H1 (cell line): ENCODE data around the gene MYO9B. TPM values are rescaled to one million over a fixed set of nuclear protein-coding genes. Genes with fewer than 3 reads are reported as not detected.

Experiments used
- CTCF ChIA-PET: fragments of 300-600 bp; sonication (Branson Sonifier 250); formaldehyde crosslinking; loops from one replicate; lab custom pipeline; 2021; ENCODE audit not compliant: partially characterized antibody; lab: Charles Lee
- POLR2A ChIA-PET: fragments of 300-600 bp; sonication (Branson Sonifier 250); formaldehyde crosslinking; loops from one replicate; lab custom pipeline; 2021; ENCODE audit warnings: inconsistent platforms; ENCODE audit not compliant: partially characterized antibody; lab: Charles Lee
- DNase-seq, 2 experiments: peaks; one replicate each; pipeline versions ENCODE4 v3.0.0 to v3.0.0-alpha.2; 2010 to 2022; ENCODE audit warnings: low spot score in 2 of 2, low read depth in 1 of 2, mixed read lengths in 1 of 2
- FAIRE-seq: peaks from 2 replicates; lab custom pipeline; 2011; peaks lifted over from hg19 to GRCh38; lab: Jason Lieb, UNC
- H2AFZ ChIP-seq: 2 replicates; pipeline ENCODE4 v1.8.1; 2012; ENCODE audit warnings: low read length, inconsistent platforms
- H2AK5ac ChIP-seq: 2 replicates; pipeline ENCODE4 v1.6.1; 2013; ENCODE audit warnings: low read depth, low read length
- H2BK120ac ChIP-seq: replicated peaks from 2 replicates; pipeline ENCODE3; 2013; ENCODE audit warnings: low read depth, low read length, inconsistent platforms
- H2BK12ac ChIP-seq: 2 replicates; pipeline ENCODE4 v1.6.1; 2013; ENCODE audit warnings: low read depth, low read length
- H2BK15ac ChIP-seq: 2 replicates; pipeline ENCODE4 v1.6.1; 2013; ENCODE audit warnings: low read length
- H2BK20ac ChIP-seq: 2 replicates; pipeline ENCODE4 v1.6.1; 2013; ENCODE audit warnings: low read length
- H2BK5ac ChIP-seq: 2 replicates; pipeline ENCODE4 v1.6.1; 2013; ENCODE audit warnings: low read depth, low read length
- H3K14ac ChIP-seq: 2 replicates; pipeline ENCODE4 v1.6.1; 2013; ENCODE audit warnings: inconsistent platforms; ENCODE audit not compliant: insufficient read length
- H3K18ac ChIP-seq: 2 replicates; pipeline ENCODE4 v1.6.1; 2013; ENCODE audit warnings: low read length; ENCODE audit errors: extremely low read depth
- H3K23ac ChIP-seq: 2 replicates; pipeline ENCODE4 v1.6.1; 2013; ENCODE audit warnings: inconsistent platforms; ENCODE audit not compliant: insufficient read length
- H3K23me2 ChIP-seq: 2 replicates; pipeline ENCODE4 v1.6.1; 2013; ENCODE audit warnings: low read depth, low read length
- H3K27ac ChIP-seq: 2 replicates; pipeline ENCODE4 v1.6.1; 2011; ENCODE audit warnings: low read depth, low read length, inconsistent platforms
- H3K27me3 ChIP-seq, 4 experiments: replicated peaks in 1 of 4; 1 replicate in 1 of 4; 2 replicates in 3 of 4; pipeline versions ENCODE4 v1.6.1 to v1.8.1; 2011 to 2013; ENCODE audit warnings: low read length in 3 of 4, mild to moderate bottlenecking in 3 of 4, inconsistent platforms in 2 of 4, mixed read lengths in 2 of 4, moderate library complexity in 1 of 4; ENCODE audit not compliant: control insufficient read depth in 3 of 4, insufficient read depth in 3 of 4; ENCODE audit errors: extremely low read depth in 1 of 4
- H3K36me3 ChIP-seq, 4 experiments: 2 replicates each; pipeline versions ENCODE4 v1.6.1 to v1.8.1; 2011 to 2013; ENCODE audit warnings: mild to moderate bottlenecking in 4 of 4, low read length in 3 of 4, moderate library complexity in 2 of 4, control low read depth in 1 of 4, inconsistent platforms in 1 of 4; ENCODE audit not compliant: insufficient read depth in 4 of 4, control insufficient read depth in 2 of 4
- H3K4ac ChIP-seq: replicated peaks from 2 replicates; pipeline ENCODE3; 2013; ENCODE audit warnings: low read length, low read depth, mixed read lengths, inconsistent platforms; ENCODE audit not compliant: insufficient read length
- H3K4me1 ChIP-seq, 4 experiments: replicated peaks in 1 of 4; 1 replicate in 1 of 4; 2 replicates in 3 of 4; pipeline versions ENCODE4 v1.6.1 to v1.8.1; 2011 to 2013; ENCODE audit warnings: low read length in 3 of 4, inconsistent platforms in 2 of 4, mixed read lengths in 1 of 4; ENCODE audit not compliant: insufficient read depth in 4 of 4, control insufficient read depth in 3 of 4
- H3K4me2 ChIP-seq, 2 experiments: 2 replicates each; pipeline versions ENCODE4 v1.6.1 to v1.8.1; 2011 to 2013; ENCODE audit warnings: low read depth in 2 of 2, low read length in 2 of 2, control low read depth in 1 of 2, inconsistent platforms in 1 of 2, mild to moderate bottlenecking in 1 of 2; ENCODE audit not compliant: insufficient read depth in 1 of 2
- H3K4me3 ChIP-seq, 4 experiments: fragments of 200-600, 300-600 bp in 1 of 4; sonication (generic), shearing (Covaris generic), sonication (Bioruptor Twin) in 1 of 4; 2 replicates each; pipeline versions ENCODE4 v1.5.1 to v1.8.1; 2011 to 2016; ENCODE audit warnings: low read length in 4 of 4, low read depth in 3 of 4, control low read depth in 2 of 4, inconsistent platforms in 2 of 4, mild to moderate bottlenecking in 2 of 4, mixed read lengths in 1 of 4, moderate library complexity in 1 of 4; ENCODE audit not compliant: insufficient read depth in 2 of 4; ENCODE audit errors: extremely low read depth in 1 of 4
- H3K56ac ChIP-seq: replicated peaks from 2 replicates; pipeline ENCODE3; 2013; ENCODE audit warnings: low read depth, mild to moderate bottlenecking, mixed read lengths, low read length, inconsistent platforms; ENCODE audit not compliant: insufficient read length
- H3K79me1 ChIP-seq: 2 replicates; pipeline ENCODE4 v1.6.1; 2013; ENCODE audit warnings: low read depth, low read length, control low read depth
- H3K79me2 ChIP-seq, 2 experiments: 2 replicates each; pipeline versions ENCODE4 v1.6.1 to v1.8.1; 2012 to 2013; ENCODE audit warnings: low read length in 2 of 2, mild to moderate bottlenecking in 2 of 2, inconsistent platforms in 1 of 2; ENCODE audit not compliant: insufficient read depth in 2 of 2, control insufficient read depth in 1 of 2
- H3K9ac ChIP-seq, 4 experiments: replicated peaks in 1 of 4; 1 replicate in 1 of 4; 2 replicates in 3 of 4; pipeline versions ENCODE4 v1.6.1 to v1.8.1; 2011 to 2013; ENCODE audit warnings: low read depth in 3 of 4, low read length in 3 of 4, control low read depth in 2 of 4, mild to moderate bottlenecking in 2 of 4, moderate library complexity in 2 of 4, inconsistent platforms in 1 of 4; ENCODE audit errors: extremely low read depth in 1 of 4
- H3K9me3 ChIP-seq, 2 experiments: 2 replicates each; pipeline versions ENCODE4 v1.6.1 to v1.8.1; 2012 to 2013; ENCODE audit warnings: mild to moderate bottlenecking in 2 of 2, moderate library complexity in 2 of 2, control low read depth in 1 of 2, inconsistent platforms in 1 of 2, low read depth in 1 of 2, low read length in 1 of 2, mixed read lengths in 1 of 2; ENCODE audit not compliant: insufficient read depth in 2 of 2
- H4K20me1 ChIP-seq, 2 experiments: replicated peaks in 1 of 2; 2 replicates each; pipeline versions ENCODE3 to v1.8.1; 2011 to 2013; ENCODE audit warnings: inconsistent platforms in 2 of 2, low read length in 2 of 2, mild to moderate bottlenecking in 1 of 2; ENCODE audit not compliant: insufficient read depth in 2 of 2, control insufficient read depth in 1 of 2
- H4K5ac ChIP-seq: 2 replicates; pipeline ENCODE4 v1.6.1; 2013; ENCODE audit warnings: low read length, low read depth, mixed read lengths, inconsistent platforms; ENCODE audit not compliant: insufficient read length
- H4K8ac ChIP-seq: 2 replicates; pipeline ENCODE4 v1.8.0; 2013; ENCODE audit warnings: mild to moderate bottlenecking, moderate library complexity, low read length, inconsistent platforms; ENCODE audit not compliant: insufficient read depth; ENCODE audit errors: extremely low read depth
- H4K91ac ChIP-seq: replicated peaks from 2 replicates; pipeline ENCODE3; 2013; ENCODE audit warnings: low read length, mixed read lengths, inconsistent platforms; ENCODE audit not compliant: insufficient read length
- ATF2 ChIP-seq: IDR thresholded peaks from 2 replicates; pipeline ENCODE4 v1.6.1; 2012; ENCODE audit warnings: low read length, inconsistent platforms
- ATF3 ChIP-seq: IDR thresholded peaks from 2 replicates; pipeline ENCODE4 v1.6.1; 2011; ENCODE audit warnings: low read depth, mild to moderate bottlenecking, low read length; ENCODE audit not compliant: insufficient read depth
- CBX5 ChIP-seq: fragments of 300-800, 300-1000 bp; sonication (generic); IDR thresholded peaks from 2 replicates; pipeline ENCODE4 v1.7.1; 2016; ENCODE audit warnings: antibody characterized with exemption, low read length, low read depth
- CEBPB ChIP-seq: IDR thresholded peaks from 2 replicates; pipeline ENCODE4 v1.6.1; 2012; ENCODE audit warnings: low read depth, low read length
- GTF2F1 ChIP-seq: IDR thresholded peaks from 2 replicates; pipeline ENCODE4 v1.6.1; 2012; ENCODE audit warnings: low read depth, low read length, improper control_type of control experiment, borderline replicate concordance
- PHF8 ChIP-seq: fragments of 200-600 bp; sonication (generic); conservative IDR thresholded peaks from 2 replicates; pipeline ENCODE4 v1.7.1; 2012; ENCODE audit warnings: low read depth, mild to moderate bottlenecking, inconsistent platforms, low read length, moderate library complexity
- RAD21 ChIP-seq, 2 experiments: IDR thresholded peaks in 1 of 2; conservative IDR thresholded peaks in 1 of 2; 2 replicates each; pipeline ENCODE4 v1.6.1; 2011; ENCODE audit warnings: low read depth in 2 of 2, low read length in 2 of 2, improper control_type of control experiment in 1 of 2, inconsistent platforms in 1 of 2, mild to moderate bottlenecking in 1 of 2, moderate library complexity in 1 of 2
- SAP30 ChIP-seq: fragments of 300-600 bp; sonication (generic); IDR thresholded peaks from 2 replicates; pipeline ENCODE4 v1.7.1; 2012; ENCODE audit warnings: low read length, moderate library complexity, mild to moderate bottlenecking, inconsistent platforms; ENCODE audit not compliant: insufficient read depth, insufficient replicate concordance
- SP2 ChIP-seq: IDR thresholded peaks from 2 replicates; pipeline ENCODE4 v1.6.1; 2012; ENCODE audit warnings: mild to moderate bottlenecking, low read length, inconsistent platforms
- WGBS, 2 experiments: shearing (Covaris generic) in 1 of 2; methylation state at CpG; one replicate each; pipeline versions ENCODE4 v1.1.6 to v1.1.7; 2013 to 2015; ENCODE audit warnings: low lambda C conversion rate in 2 of 2, mixed read lengths in 2 of 2, inconsistent platforms in 1 of 2, low coverage in 1 of 2, missing lambda C conversion rate in 1 of 2; ENCODE audit not compliant: insufficient replicate concordance in 2 of 2, insufficient coverage in 1 of 2, insufficient read length in 1 of 2; ENCODE audit errors: extremely low coverage in 1 of 2, missing lambda C conversion rate in 1 of 2; 5-methylcytosine and 5-hydroxymethylcytosine counted together
- polyA plus RNA-seq, 7 experiments: library from polyadenylated mRNA; depleted of rRNA in 3 of 7; stranded (reverse) in 5 of 7; unstranded in 2 of 7; fragments of >200 nt in 5 of 7; fragments of 200-250 nt in 2 of 7; gene quantifications; 1 replicate in 5 of 7; 2 replicates in 1 of 7; 4 replicates in 1 of 7; pipeline versions ENCODE4 v1.2.1 to v1.2.3, GENCODE V29; 2011 to 2013; ENCODE audit warnings: missing spikeins in 2 of 7, mixed read lengths in 2 of 7
- total RNA-seq: library from RNA; stranded (reverse); fragmentation: NEBNext Ultra II Directional; extraction: Animal tissue kit (Norgen Biotek cat#: 25700); gene quantifications from 2 replicates; pipeline ENCODE4 v1.2.1, GENCODE V29; 2021
- TF ChIP-seq, protein P1 (sequence below): IDR thresholded peaks from 2 replicates; pipeline ENCODE4 v1.6.1; 2011; ENCODE audit warnings: low read length, improper control_type of control experiment

MYO9B gene
- total and polyA plus RNA-seq, 2 of the 8 experiments (the other 6 are each of a cell fraction or from before 2014, with no cell fraction given), result 27.6 to 77.1 TPM

GRCh38 chr19:17041976-17042375 is 33.6 kb upstream of the MYO9B start:
- no peak overlapping the region for H2BK20ac ChIP-seq
- DNase-seq (no peak), FAIRE-seq (no peak)
- no peak overlapping the region for H3K4me2 ChIP-seq
- H4K20me1 ChIP-seq, result peaks cover 0 to 1% of the 10 kb centered on the region in 2 experiments
- H3K56ac ChIP-seq, result no peak overlapping the region
- no peak overlapping the region for H2BK12ac ChIP-seq
- H4K5ac ChIP-seq, result no peak overlapping the region
- H3K9ac ChIP-seq, result no peak overlapping the region
- H3K23ac ChIP-seq, result no peak overlapping the region
- H2BK15ac ChIP-seq, result no peak overlapping the region
- no peaks in the 10 kb centered on the region for H3K4me1 ChIP-seq
- no peak overlapping the region for H4K91ac ChIP-seq
- H2AK5ac ChIP-seq, result no peak overlapping the region
- H3K4me3 ChIP-seq, result no peak overlapping the region
- H3K27me3 ChIP-seq, result no peaks in the 10 kb centered on the region
- no peaks in the 10 kb centered on the region for H3K9me3 ChIP-seq
- H3K27ac ChIP-seq, result no peak overlapping the region
- no peak overlapping the region for H3K18ac ChIP-seq
- CTCF ChIA-PET, result interaction anchor here (1.0 to 3.2 kb wide), 4 partner anchors 10 to 132 kb away, joined by 4 to 17 read pairs (median 6); no protein-coding TSS in a partner anchor
- no peak overlapping the region for H2AFZ ChIP-seq
- no peak overlapping the region for H4K8ac ChIP-seq
- POLR2A ChIA-PET, result no interaction called here
- 77% methylated on average over 11 of the region's 11 CpGs; no CpG with 5 or more reads in 1 of the 2 experiments for WGBS, 2 experiments
- H2BK5ac ChIP-seq, result no peak overlapping the region
- H3K14ac ChIP-seq, result no peak overlapping the region
- no peaks in the 10 kb centered on the region for H3K23me2 ChIP-seq
- H3K36me3 ChIP-seq, result no peaks in the 10 kb centered on the region
- H3K79me2 ChIP-seq, result no peaks in the 10 kb centered on the region
- no peaks in the 10 kb centered on the region for H3K79me1 ChIP-seq
- no peak overlapping the region for H2BK120ac ChIP-seq
- H3K4ac ChIP-seq, result no peak overlapping the region
- TF ChIP-seq SAP30 (no peak), GTF2F1 (no peak), ATF3 (no peak), SP2 (no peak), CBX5 (no peak), ATF2 (no peak), CEBPB (no peak), RAD21 (IDR thresholded peaks at IDR 0.05 in 1 of 2, conservative IDR thresholded peaks at IDR 0.05 in 1 of 2; ENCODE audit: low read depth in 2 of 2, low read length in 2 of 2) (no peak), PHF8 (no peak)
- TF ChIP-seq, protein P1, sequence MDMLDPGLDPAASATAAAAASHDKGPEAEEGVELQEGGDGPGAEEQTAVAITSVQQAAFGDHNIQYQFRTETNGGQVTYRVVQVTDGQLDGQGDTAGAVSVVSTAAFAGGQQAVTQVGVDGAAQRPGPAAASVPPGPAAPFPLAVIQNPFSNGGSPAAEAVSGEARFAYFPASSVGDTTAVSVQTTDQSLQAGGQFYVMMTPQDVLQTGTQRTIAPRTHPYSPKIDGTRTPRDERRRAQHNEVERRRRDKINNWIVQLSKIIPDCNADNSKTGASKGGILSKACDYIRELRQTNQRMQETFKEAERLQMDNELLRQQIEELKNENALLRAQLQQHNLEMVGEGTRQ, result no peak
